HG03571 (cell line): ENCODE data around the gene CACNB3.

Source experiments
- ATAC-seq: cut with Tn5 transposase; IDR thresholded peaks from one replicate; pipeline ENCODE4 v1.9.1; 2021; ENCODE audit not compliant: unreplicated experiment

Gene CACNB3

GRCh38 chr12:48788524-48788853 is 29.8 kb upstream of the CACNB3 start:
- no peak for ATAC-seq

GRCh38 chr12:48788854-48789775 is 29.2 kb upstream of the CACNB3 start, which contains the start of gene ADCY6:
ADCY6 (minus strand) TSS chr12:48789089; CDS start chr12:48783434, 5,655 bp downstream.
- ATAC-seq = peak; percentile 50

DNA sequence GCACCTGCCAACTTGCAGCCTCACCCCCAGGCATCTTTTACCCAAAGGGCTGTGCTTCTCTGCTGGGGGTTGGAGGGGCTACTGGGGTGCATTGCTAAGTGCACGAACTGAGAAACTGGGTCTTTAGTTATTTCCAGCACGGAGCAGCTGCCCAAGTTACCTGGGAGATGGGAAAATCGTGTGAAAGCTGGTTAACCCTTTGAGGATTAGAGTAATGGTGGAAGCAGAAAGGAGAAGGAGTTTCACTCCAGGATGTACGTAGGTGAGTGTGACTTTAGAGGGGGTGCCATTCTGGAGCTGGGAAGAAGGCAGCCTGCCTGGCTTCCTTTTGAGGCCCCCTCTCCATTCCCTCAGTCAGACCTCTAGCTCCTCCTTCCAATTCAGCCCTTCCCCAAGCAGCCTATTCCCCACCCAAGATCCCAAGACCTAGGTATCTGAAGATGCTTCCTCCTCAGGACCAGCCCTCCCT is 28.4 kb upstream of the CACNB3 start:
- ATAC-seq = no peak

DNA sequence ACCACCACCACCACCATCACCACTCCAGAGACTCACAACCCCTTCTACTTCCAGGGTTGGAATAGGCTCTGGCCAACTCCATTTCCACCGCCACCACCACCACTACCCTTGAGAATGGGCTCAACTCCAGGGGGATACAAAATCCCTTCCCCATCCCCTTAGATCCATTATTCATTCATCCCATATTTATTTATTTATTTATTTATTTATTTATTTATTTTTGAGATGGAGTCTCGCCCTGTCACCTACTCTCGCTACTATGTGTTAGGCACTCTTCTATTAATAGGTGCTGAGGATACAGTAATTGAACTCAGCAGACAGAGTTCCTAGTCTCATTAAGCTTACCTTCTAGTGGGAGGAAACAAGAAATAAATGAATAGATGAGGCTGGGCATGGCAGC is 24.6 kb upstream of the CACNB3 start:
- ATAC-seq = no peak

- no peak for ATAC-seq
Measured at GRCh38 chr12:48794870-48795269, 23.4 kb upstream of the CACNB3 start.

DNA sequence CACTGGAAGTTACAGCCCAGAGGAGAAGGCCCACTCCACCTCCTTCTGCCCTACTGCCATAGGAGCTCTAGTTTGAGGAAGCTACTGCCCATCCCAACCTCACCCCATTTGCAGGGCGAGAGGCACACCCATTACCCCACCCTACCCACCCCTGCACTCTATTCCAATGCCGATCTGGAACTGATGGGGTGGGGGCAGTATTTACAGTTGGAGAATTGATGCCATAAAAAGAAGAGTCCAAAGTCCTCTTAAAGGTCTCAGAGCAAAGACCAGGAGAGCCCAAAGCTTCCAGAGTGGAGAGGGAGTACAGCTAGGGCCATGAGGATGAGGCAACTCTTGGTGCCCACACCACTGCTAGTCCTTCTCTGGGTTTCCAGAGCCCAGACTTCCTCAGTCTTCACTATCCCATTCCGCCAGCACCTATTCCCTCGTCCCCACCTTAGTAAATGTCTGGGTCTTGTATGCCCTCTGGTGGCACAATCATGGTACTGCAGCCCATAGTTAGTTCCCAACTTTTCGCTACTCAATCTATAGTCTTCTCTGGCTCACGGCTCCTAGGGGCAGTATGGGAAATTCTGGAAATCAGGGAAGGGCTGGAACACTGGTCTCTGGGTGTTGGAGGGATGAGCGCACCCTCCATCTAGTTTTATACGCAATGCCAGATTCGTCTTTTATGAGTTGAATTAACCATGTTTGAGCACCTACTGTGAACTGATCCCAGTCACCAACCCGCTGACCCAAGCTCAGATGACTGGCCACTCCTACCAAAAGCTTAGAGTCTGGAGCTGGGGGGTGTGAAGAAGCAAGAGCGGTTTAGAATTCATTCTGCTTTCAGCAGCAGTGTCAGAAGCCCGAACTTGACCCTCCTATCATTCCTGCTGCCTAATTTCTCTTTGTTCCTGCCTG is 22.5 kb upstream of the CACNB3 start:
- ATAC-seq = no peak

- no peak for ATAC-seq
Measured at GRCh38 chr12:48796976-48797375, 21.3 kb upstream of the CACNB3 start.

- no peak for ATAC-seq
Measured at GRCh38 chr12:48800457-48800856, 17.8 kb upstream of the CACNB3 start.

DNA sequence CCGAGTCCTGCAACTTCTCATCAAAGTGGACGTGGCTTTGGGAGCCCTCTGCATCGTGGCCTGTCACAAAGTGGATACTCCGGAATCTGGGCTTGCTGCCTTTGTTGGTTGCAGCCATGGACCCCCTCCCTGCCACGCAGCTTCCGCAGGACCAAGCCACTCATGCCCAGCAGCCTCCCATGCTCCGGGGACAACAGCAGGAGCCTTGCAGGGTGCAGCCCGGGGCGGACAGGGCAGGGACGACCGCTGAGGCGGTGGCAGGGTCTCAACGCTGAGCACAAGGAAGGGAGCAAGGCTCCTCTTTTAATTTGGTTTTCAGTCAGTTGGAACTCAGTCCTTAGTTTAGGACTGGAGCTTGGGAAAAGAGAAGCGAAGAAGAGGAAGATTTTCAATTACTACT is 17.3 kb upstream of the CACNB3 start:
- ATAC-seq = no peak

DNA sequence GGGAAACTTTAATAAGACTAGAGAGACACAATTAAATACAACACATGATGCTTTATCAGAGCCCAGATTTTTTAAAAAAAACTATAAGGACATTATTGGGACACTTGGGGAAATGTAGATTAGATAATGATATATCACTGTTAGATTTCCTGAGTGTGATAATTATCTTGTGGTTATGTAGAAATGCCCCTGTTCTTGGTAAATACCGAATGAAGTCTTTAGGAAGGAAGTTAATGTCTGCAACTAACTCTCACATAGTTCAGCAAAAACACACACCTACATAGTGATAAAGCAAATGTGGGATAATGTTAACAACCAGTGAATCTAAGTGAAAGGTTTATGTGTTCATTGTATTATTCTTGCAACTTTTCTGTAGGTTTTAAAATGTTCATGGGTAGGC is 14.6 kb upstream of the CACNB3 start:
- ATAC-seq = no peak

DNA sequence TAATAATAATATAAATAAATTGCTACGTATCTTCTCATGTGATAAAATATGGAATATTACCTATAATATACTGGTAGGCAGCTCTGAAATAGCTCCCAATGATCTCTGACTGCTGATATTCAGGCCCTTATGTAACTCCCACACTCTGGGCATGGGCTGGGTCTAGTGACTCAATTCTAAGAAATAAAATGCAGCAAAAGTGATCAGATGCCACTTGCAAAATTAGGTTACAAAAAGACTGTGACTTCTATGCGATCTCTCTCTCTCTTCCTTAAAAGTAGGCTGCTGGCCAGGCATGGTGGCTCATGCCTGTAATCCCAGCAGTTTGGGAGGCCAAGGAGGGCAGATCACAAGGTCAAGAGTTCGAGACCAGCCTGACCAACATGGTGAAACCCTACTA is 10.3 kb upstream of the CACNB3 start:
- no peak for ATAC-seq

GRCh38 chr12:48810903-48811431 is 7.3 kb upstream of the CACNB3 start:
- no peak for ATAC-seq

- no peak for ATAC-seq
Measured at GRCh38 chr12:48811437-48812090, 6.7 kb upstream of the CACNB3 start.

GRCh38 chr12:48812389-48812788 is 5.9 kb upstream of the CACNB3 start:
- ATAC-seq = no peak

- ATAC-seq = no peak
Measured at GRCh38 chr12:48813465-48814261, 4.6 kb upstream of the CACNB3 start.

- peak; percentile 83 for ATAC-seq
Measured at GRCh38 chr12:48814262-48815125, 3.8 kb upstream of the CACNB3 start.

DNA sequence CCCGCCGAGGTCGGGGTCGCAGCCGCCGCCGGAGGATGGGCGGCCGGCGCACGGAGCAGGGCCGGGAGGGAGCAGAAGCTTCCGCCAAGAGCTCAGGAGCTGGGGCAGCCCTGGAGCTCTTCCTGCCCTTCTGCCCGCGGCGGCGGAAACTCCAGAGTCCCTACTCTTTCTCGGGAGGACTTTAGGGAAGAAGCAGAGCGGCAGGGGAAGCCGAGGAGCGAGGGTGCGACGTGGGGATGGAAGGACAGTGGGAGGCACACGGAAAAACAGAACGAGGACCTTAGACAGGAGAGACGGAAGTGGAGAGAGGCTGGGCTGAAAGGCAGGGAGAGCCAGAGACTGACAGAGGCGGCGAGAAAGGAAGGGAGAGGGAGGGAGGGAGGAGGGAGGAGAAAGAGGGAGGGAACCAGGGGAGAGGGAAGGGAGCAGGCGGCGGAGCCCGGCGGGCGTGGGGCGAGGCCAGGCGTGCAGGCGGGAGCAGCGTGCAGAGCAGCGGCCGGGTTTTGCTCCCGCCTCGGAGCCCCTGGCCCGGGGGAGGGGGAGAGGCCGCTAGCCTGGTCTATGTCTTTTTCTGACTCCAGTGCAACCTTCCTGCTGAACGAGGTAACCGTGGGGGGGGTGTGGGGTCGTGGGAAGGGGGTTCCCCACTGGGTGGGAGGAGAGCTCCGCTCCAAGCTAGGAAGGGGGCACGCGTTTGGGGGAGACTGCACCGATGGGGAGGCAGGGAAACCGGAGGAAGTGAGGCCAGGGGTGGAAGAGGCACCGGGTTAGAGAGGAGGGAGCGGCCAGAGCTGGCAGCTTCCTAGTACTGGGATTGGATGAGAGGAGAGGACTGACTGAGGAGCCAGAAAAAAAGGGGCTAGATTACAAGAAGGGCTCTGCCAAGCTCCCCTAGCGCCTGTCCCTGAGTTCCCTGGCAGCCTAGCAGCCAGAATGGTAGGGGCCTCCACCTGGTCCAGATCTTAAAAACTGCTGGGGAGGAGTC is 2.9 kb upstream of the CACNB3 start:
- ATAC-seq = peak; percentile 13
